Measurements from ENCODE around the gene BCAS1. TPM values are rescaled to one million over a fixed set of nuclear protein-coding genes. Genes with fewer than 3 reads are reported as not detected.

BCAS1 gene
- polyA plus RNA-seq, 1 of the 3 experiments (the other 2 are of a cell fraction) = not detected

GRCh38 chr20:53937339-53937741 lies 133.1 kb downstream of the BCAS1 start (continued):
- TF ChIP-seq USF1 (IDR thresholded peaks at IDR 0.05; ENCODE audit: borderline replicate concordance, low read depth) = no peak
- TF ChIP-seq GATA2 (CRISPR knock-in tag; IDR thresholded peaks at IDR 0.05) = no peak
- TF ChIP-seq RCOR1 (IDR thresholded peaks at IDR 0.05; ENCODE audit: low read length) = no peak

- Histone ChIP-seq H3K4me3 (ENCODE audit: low read depth in 2 of 2, low read length in 1 of 2) (no peak overlapping the region), H3K9ac (no peak overlapping the region), H3K36me3 (replicated peaks in 1 of 2; ENCODE audit: control insufficient read depth in 1 of 2, insufficient read depth in 2 of 2, low read length in 1 of 2) (no peaks in the 10 kb centered on the region), H3K4me2 (no peak overlapping the region), H2AFZ (ENCODE audit: low read depth) (no peak overlapping the region), H4K20me1 (ENCODE audit: insufficient read depth) (no peaks in the 10 kb centered on the region), H3K79me2 (ENCODE audit: insufficient read depth) (no peaks in the 10 kb centered on the region), H3K27ac (ENCODE audit: low read depth in 2 of 2, low read length in 1 of 2) (no peak overlapping the region), H3F3A (replicated peaks; ENCODE audit: insufficient read depth) (peaks cover 19% of the 10 kb centered on the region), H3K4me1 (ENCODE audit: control insufficient read depth in 1 of 2, insufficient read depth in 2 of 2, low read depth in 1 of 2, low read length in 1 of 2) (peaks cover 0 to 29% of the 10 kb centered on the region in 2 experiments), H3K9me2 (no peaks in the 10 kb centered on the region), H3K9me3 (no peaks in the 10 kb centered on the region), H3K27me3 (ENCODE audit: insufficient read depth) (no peaks in the 10 kb centered on the region)
- WGBS (ENCODE audit: low lambda C conversion rate) = 95% methylated on average over 5 of the region's 5 CpGs
- ChIA-PET POLR2A (interaction anchor here (0.7 kb wide), 1 partner anchor 126 kb away, joined by 5 read pairs; no protein-coding TSS in a partner anchor), CTCF (interaction anchor here (1.3 to 3.1 kb wide), 6 partner anchors 10 to 357 kb away, joined by 3 to 12 read pairs (median 6); no protein-coding TSS in a partner anchor)
- no peak for DNase-seq
- no peak for TF ChIP-seq ZBTB33 (IDR thresholded peaks at IDR 0.05; ENCODE audit: borderline replicate concordance, low read depth)
- no peak for TF ChIP-seq CTCF (IDR thresholded peaks at IDR 0.05)
- TF ChIP-seq NFIC (IDR thresholded peaks at IDR 0.05; ENCODE audit: borderline replicate concordance) = no peak
- no peak for TF ChIP-seq RCOR1 (IDR thresholded peaks at IDR 0.05; ENCODE audit: low read length)
- TF ChIP-seq MXI1 (IDR thresholded peaks at IDR 0.05; ENCODE audit: low read depth, low read length) = no peak
Measured at GRCh38 chr20:53935344-53936084, 134.9 kb downstream of the BCAS1 start.

Data from SK-N-SH (cell line).